HCT116 (cell line): ENCODE data around the gene CRYGN. TPM values are rescaled to one million over a fixed set of nuclear protein-coding genes. Genes with fewer than 3 reads are reported as not detected.

ENCODE experiments used
- ATAC-seq: fragments of 200-7000 bp; cut with Tn5 transposase; 2 replicates; pipeline ENCODE4 v1.9.1; 2020; ENCODE audit warnings: mild to moderate bottlenecking, moderate library complexity
- BruUV-seq: library from RNA; stranded (reverse); fragments of 400-500 nt; replicated peaks from 2 replicates; lab custom pipeline; 2021; lab: Mats Ljungman, UMichigan
- CTCF ChIA-PET: fragments of 300-600 bp; sonication (Branson Sonifier 250); formaldehyde crosslinking; loops from one replicate; lab custom pipeline; 2021; ENCODE audit warnings: antibody characterized with exemption; lab: Charles Lee
- POLR2A ChIA-PET: fragments of 300-600, 350-600 bp; sonication (Branson Sonifier 250); formaldehyde crosslinking; loops from one replicate; lab custom pipeline; 2021; ENCODE audit warnings: antibody characterized with exemption; lab: Charles Lee
- RAD21 ChIA-PET, 2 experiments: fragments of 300-600 bp; sonication (Branson Sonifier 250); formaldehyde crosslinking; loops; one replicate each; lab custom pipeline; 2023; ENCODE audit warnings: low total read pairs in 2 of 2; ENCODE audit not compliant: uncharacterized antibody in 2 of 2, unreplicated experiment in 2 of 2, low non-redundant PET in 1 of 2; lab: Charles Lee
- DNase-seq: peaks from one replicate; pipeline ENCODE4 v3.0.0-alpha.2; 2010; ENCODE audit warnings: low read depth, low spot score
- H2AFZ ChIP-seq: fragments of 200-600 bp; shearing (Covaris generic), sonication (generic); 2 replicates; pipeline ENCODE4 v1.6.1; 2017; ENCODE audit warnings: low read depth, mixed run types, mixed read lengths, antibody characterized with exemption, low read length; ENCODE audit not compliant: poor library complexity, severe bottlenecking
- H3K27ac ChIP-seq: 2 replicates; pipeline ENCODE4 v1.5.1; 2012; ENCODE audit warnings: low read depth, low read length
- H3K27me3 ChIP-seq: fragments of 200-600 bp; sonication (generic); 2 replicates; pipeline ENCODE4 v1.6.1; 2016; ENCODE audit warnings: mixed run types, low read length, mixed read lengths; ENCODE audit not compliant: insufficient read depth
- H3K36me3 ChIP-seq, 2 experiments: fragments of 200-500 bp in 1 of 2; fragments of 200-600 bp in 1 of 2; sonication (Bioruptor generic) in 1 of 2; sonication (generic) in 1 of 2; 2 replicates each; pipeline versions ENCODE4 v1.5.1 to v1.6.1; 2014 to 2016; ENCODE audit warnings: low read length in 2 of 2, inconsistent platforms in 1 of 2, mixed read lengths in 1 of 2, mixed run types in 1 of 2; ENCODE audit not compliant: insufficient read depth in 2 of 2, control insufficient read depth in 1 of 2
- H3K4me1 ChIP-seq, 2 experiments: fragments of 200-600 bp in 1 of 2; sonication (generic) in 1 of 2; 2 replicates each; pipeline versions ENCODE4 v1.5.1 to v1.6.1; 2012 to 2017; ENCODE audit warnings: low read length in 2 of 2, inconsistent platforms in 1 of 2, mild to moderate bottlenecking in 1 of 2, mixed read lengths in 1 of 2, mixed run types in 1 of 2, moderate library complexity in 1 of 2; ENCODE audit not compliant: insufficient read depth in 2 of 2, control insufficient read depth in 1 of 2
- H3K4me2 ChIP-seq: fragments of 200-600 bp; sonication (generic); 2 replicates; pipeline ENCODE4 v1.6.1; 2017; ENCODE audit warnings: mixed run types, low read length, mixed read lengths
- H3K4me3 ChIP-seq, 2 experiments: fragments of 200-600 bp in 1 of 2; sonication (generic) in 1 of 2; replicated peaks in 1 of 2; 2 replicates each; pipeline ENCODE4 v1.5.1; 2011 to 2016; ENCODE audit warnings: low read length in 2 of 2, control low read depth in 1 of 2, low read depth in 1 of 2, mild to moderate bottlenecking in 1 of 2, mixed read lengths in 1 of 2, mixed run types in 1 of 2
- H3K79me2 ChIP-seq: fragments of 200-600 bp; sonication (generic); 2 replicates; pipeline ENCODE4 v1.6.1; 2017; ENCODE audit warnings: mild to moderate bottlenecking, mixed run types, low read length, moderate library complexity, mixed read lengths; ENCODE audit not compliant: insufficient read depth
- H3K9ac ChIP-seq: fragments of 200-600 bp; sonication (generic); 2 replicates; pipeline ENCODE4 v1.6.1; 2016; ENCODE audit warnings: low read length, mixed read lengths
- H3K9me2 ChIP-seq: fragments of 200-600 bp; sonication (generic), shearing (Covaris generic); 2 replicates; pipeline ENCODE4 v1.6.1; 2017; ENCODE audit warnings: mixed run types, mild to moderate bottlenecking, moderate library complexity; ENCODE audit not compliant: insufficient read depth
- H3K9me3 ChIP-seq, 2 experiments: fragments of 200-500 bp in 1 of 2; fragments of 200-600 bp in 1 of 2; sonication (Bioruptor generic) in 1 of 2; sonication (generic) in 1 of 2; 2 replicates each; pipeline ENCODE4 v1.6.1; 2014 to 2017; ENCODE audit warnings: low read length in 2 of 2, mixed read lengths in 2 of 2, inconsistent platforms in 1 of 2, low read depth in 1 of 2, mild to moderate bottlenecking in 1 of 2, mixed run types in 1 of 2, moderate library complexity in 1 of 2; ENCODE audit not compliant: control insufficient read depth in 1 of 2, insufficient read depth in 1 of 2
- H4K20me1 ChIP-seq: fragments of 200-600 bp; sonication (generic), shearing (Covaris generic); 2 replicates; pipeline ENCODE4 v1.6.1; 2017; ENCODE audit warnings: mixed run types, mild to moderate bottlenecking, moderate library complexity; ENCODE audit not compliant: insufficient read depth
- ATF3 ChIP-seq: IDR thresholded peaks from 2 replicates; pipeline ENCODE4 v1.6.1; 2012
- CBX3 ChIP-seq: IDR thresholded peaks from 2 replicates; pipeline ENCODE4 v1.6.1; 2012; ENCODE audit warnings: low read depth
- CEBPB ChIP-seq: IDR thresholded peaks from 2 replicates; pipeline ENCODE4 v1.6.1; 2012; ENCODE audit warnings: low read depth
- EGR1 ChIP-seq: IDR thresholded peaks from 2 replicates; pipeline ENCODE4 v1.6.1; 2012; ENCODE audit warnings: low read depth
- ELF1 ChIP-seq: IDR thresholded peaks from 2 replicates; pipeline ENCODE4 v1.6.1; 2012; ENCODE audit warnings: low read depth, borderline replicate concordance
- POLR2A ChIP-seq: IDR thresholded peaks from 2 replicates; pipeline ENCODE4 v1.7.0; 2011; ENCODE audit warnings: borderline replicate concordance; ENCODE audit not compliant: insufficient read depth, insufficient read length; ENCODE audit errors: extremely low read depth
- POLR2AphosphoS5 ChIP-seq: IDR thresholded peaks from 2 replicates; pipeline ENCODE4 v1.6.1; 2011; ENCODE audit warnings: mild to moderate bottlenecking, low read depth, low read length, moderate library complexity
- RAD21 ChIP-seq: IDR thresholded peaks from 2 replicates; pipeline ENCODE4 v1.6.1; 2012; ENCODE audit warnings: low read depth, mild to moderate bottlenecking
- SP1 ChIP-seq: IDR thresholded peaks from 2 replicates; pipeline ENCODE4 v1.6.1; 2012; ENCODE audit warnings: low read depth
- SRF ChIP-seq: IDR thresholded peaks from 2 replicates; pipeline ENCODE4 v1.6.1; 2012; ENCODE audit warnings: low read depth
- TCF7L2 ChIP-seq: IDR thresholded peaks from 2 replicates; pipeline ENCODE4 v1.7.0; 2011; ENCODE audit warnings: borderline replicate concordance, inconsistent platforms; ENCODE audit not compliant: insufficient read depth, insufficient read length; ENCODE audit errors: extremely low read depth
- YY1 ChIP-seq: IDR thresholded peaks from 2 replicates; pipeline ENCODE4 v1.6.1; 2011; ENCODE audit warnings: low read length, low read depth, moderate library complexity, mild to moderate bottlenecking; ENCODE audit not compliant: insufficient replicate concordance; ENCODE audit errors: extremely low read depth
- ZBTB33 ChIP-seq: IDR thresholded peaks from 2 replicates; pipeline ENCODE4 v1.6.1; 2011; ENCODE audit warnings: mild to moderate bottlenecking, low read length, moderate library complexity; ENCODE audit not compliant: insufficient replicate concordance; ENCODE audit errors: extremely low read depth
- ZFX ChIP-seq: fragments of 450-650 bp; IDR thresholded peaks from 2 replicates; pipeline ENCODE4 v1.6.1; 2017
- ZNF274 ChIP-seq: fragments of 200-500 bp; sonication (Bioruptor generic); IDR thresholded peaks from 2 replicates; pipeline ENCODE4 v1.6.1; 2014; ENCODE audit warnings: mild to moderate bottlenecking, low read depth, low read length, inconsistent platforms
- intact Hi-C: fragments of 100-400 bp; cut with micrococcal nuclease; formaldehyde crosslinking; loops from 2 replicates; pipeline ENCODE4 v1.10.0; 2022
- total RNA-seq: library from RNA; stranded (reverse); gene quantifications from one replicate; pipeline ENCODE4 v1.2.1, GENCODE V29; 2021; ENCODE audit not compliant: unreplicated experiment

CRYGN gene
- total RNA-seq, 1 experiment from 2014 or later, result not detected

- no TSS peak for BruUV-seq
- no peaks in the 10 kb centered on the region for H3K27me3 ChIP-seq
- H3K9me3 ChIP-seq, result no peaks in the 10 kb centered on the region
- DNase-seq, result no peak
- peaks cover 100% of the 10 kb centered on the region for H3K79me2 ChIP-seq
- peaks cover 2% of the 10 kb centered on the region; the same call in 1 of the 2 replicates for H4K20me1 ChIP-seq
- ChIA-PET POLR2A (no interaction called here), CTCF (no interaction called here)
- intact Hi-C loops, result no loop called here
- peaks cover 0 to 17% of the 10 kb centered on the region in 2 experiments; a peak in 2 of 4 replicates for H3K36me3 ChIP-seq
- no peak overlapping the region for H2AFZ ChIP-seq
- peak; percentile 28; the same call in 1 of the 2 replicates for TF ChIP-seq CEBPB
- no peak for TF ChIP-seq EGR1
- TF ChIP-seq, all 23 proteins: peak for 1
- Histone ChIP-seq H3K4me3 (no peak overlapping the region), H3K4me2 (no peak overlapping the region), H3K27ac (no peak overlapping the region), H3K9ac (no peak overlapping the region), H3K9me2 (no peaks in the 10 kb centered on the region), H3K4me1 (peaks cover 0 to 2% of the 10 kb centered on the region in 2 experiments; a peak in 3 of 4 replicates)
- RAD21 ChIA-PET, result no interaction called here
- no peak for ATAC-seq
These were observed 37.9 kb upstream of the CRYGN start for GRCh38 chr7:151477867-151478266.

GRCh38 chr7:151472644-151473380 is 32.9 kb upstream of the CRYGN start:
- Histone ChIP-seq H2AFZ (no peak overlapping the region), H3K4me1 (no peaks in the 10 kb centered on the region), H4K20me1 (no peaks in the 10 kb centered on the region; the same call in 1 of the 2 replicates), H3K9ac (no peak overlapping the region), H3K36me3 (peaks cover 14 to 45% of the 10 kb centered on the region in 2 experiments), H3K27ac (no peak overlapping the region), H3K27me3 (no peaks in the 10 kb centered on the region), H3K9me3 (no peaks in the 10 kb centered on the region), H3K4me3 (no peak overlapping the region), H3K79me2 (peaks cover 95% of the 10 kb centered on the region), H3K4me2 (no peak overlapping the region), H3K9me2 (no peaks in the 10 kb centered on the region)
- POLR2A ChIA-PET, result no interaction called here
- DNase-seq (no peak), ATAC-seq (no peak)
- intact Hi-C loops, result no loop called here
- BruUV-seq, result no TSS peak
- CTCF ChIA-PET, result no interaction called here
- RAD21 ChIA-PET, result no interaction called here
- no peak for TF ChIP-seq SP1
- no peak for TF ChIP-seq YY1
- TF ChIP-seq ZNF274, result no peak
- TF ChIP-seq SRF, result no peak
- no peak for TF ChIP-seq TCF7L2
- no peak for TF ChIP-seq RAD21
- TF ChIP-seq POLR2A, result no peak
- TF ChIP-seq ZBTB33, result no peak
- no peak for TF ChIP-seq ELF1
- TF ChIP-seq ATF3, result no peak
- TF ChIP-seq EGR1, result no peak
- TF ChIP-seq ZFX, result no peak
- no peak for TF ChIP-seq POLR2AphosphoS5
- TF ChIP-seq CBX3, result no peak
